SH-SY5Y (cell line): ENCODE results near the gene TUNAR.

Source experiments
- GATA2 ChIP-seq: IDR thresholded peaks from 2 replicates; pipeline ENCODE4 v1.6.1; 2011; ENCODE audit warnings: mild to moderate bottlenecking, low read depth, low read length
- GATA3 ChIP-seq: IDR thresholded peaks from 2 replicates; pipeline ENCODE4 v1.6.1; 2011; ENCODE audit warnings: low read depth, mild to moderate bottlenecking, low read length, moderate library complexity

- no peak for TF ChIP-seq GATA2
- TF ChIP-seq GATA3, result no peak
Measured at GRCh38 chr14:95840094-95840700, 36.4 kb upstream of the TUNAR start.
